A172 (cell line): ENCODE results near the gene RPTOR. TPM values are rescaled to one million over a fixed set of nuclear protein-coding genes. Genes with fewer than 3 reads are reported as not detected.

Experiments
- DNase-seq: peaks from one replicate; pipeline ENCODE4 v3.0.0-alpha.2; 2015; ENCODE audit warnings: low spot score
- total RNA-seq: library from RNA; depleted of rRNA; stranded (reverse); fragments of >200 nt; shearing (Covaris generic); gene quantifications from 2 replicates; pipeline ENCODE4 v1.2.3, GENCODE V29; 2014

Gene RPTOR
- total RNA-seq, 1 experiment from 2014 or later = 20.7 TPM

DNA sequence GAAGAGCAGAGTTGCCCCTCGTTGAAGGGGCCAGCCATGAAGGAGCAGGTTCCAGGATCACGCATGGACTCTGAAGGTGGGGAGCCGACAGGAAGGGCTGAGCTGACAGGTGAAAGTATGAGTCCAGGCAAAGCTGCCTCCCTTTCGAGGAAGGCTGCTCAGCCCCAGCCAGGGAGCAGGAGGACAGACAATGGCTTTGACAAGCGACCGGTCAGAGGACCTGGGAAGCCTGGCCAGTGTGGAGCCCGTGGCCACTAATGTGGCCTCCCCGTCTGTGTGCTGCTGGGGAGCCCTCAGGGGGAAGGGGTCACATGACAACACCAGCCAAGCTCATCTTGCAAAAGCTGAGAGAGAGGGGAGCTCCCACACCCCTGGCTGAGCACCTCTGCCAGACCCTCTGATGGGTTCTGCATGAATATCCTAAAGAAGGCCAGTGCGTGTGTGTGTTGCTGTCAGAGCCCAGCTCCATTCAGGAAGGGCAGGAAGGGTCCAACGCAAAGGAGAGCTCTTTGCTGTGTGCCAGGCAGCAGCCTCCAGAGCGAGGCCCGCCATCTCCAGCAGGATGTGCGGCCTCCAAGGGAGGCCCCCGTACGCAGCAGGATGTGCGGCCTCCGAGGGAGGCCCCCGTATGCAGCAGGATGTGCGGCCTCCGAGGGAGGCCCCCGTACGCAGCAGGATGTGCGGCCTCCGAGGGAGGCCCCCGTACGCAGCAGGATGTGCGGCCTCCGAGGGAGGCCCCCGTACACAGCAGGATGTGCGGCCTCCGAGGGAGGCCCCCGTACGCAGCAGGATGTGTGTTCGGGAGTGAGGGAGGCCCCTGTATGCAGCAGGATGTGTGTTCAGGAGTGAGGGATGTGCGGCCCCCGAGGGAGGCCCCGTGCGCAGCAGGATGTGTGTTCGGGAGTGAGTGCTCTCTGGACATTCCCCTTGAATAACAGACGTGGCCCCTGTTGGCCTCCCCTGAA, 344.9 kb downstream of the RPTOR start:
- no peak for DNase-seq

DNA sequence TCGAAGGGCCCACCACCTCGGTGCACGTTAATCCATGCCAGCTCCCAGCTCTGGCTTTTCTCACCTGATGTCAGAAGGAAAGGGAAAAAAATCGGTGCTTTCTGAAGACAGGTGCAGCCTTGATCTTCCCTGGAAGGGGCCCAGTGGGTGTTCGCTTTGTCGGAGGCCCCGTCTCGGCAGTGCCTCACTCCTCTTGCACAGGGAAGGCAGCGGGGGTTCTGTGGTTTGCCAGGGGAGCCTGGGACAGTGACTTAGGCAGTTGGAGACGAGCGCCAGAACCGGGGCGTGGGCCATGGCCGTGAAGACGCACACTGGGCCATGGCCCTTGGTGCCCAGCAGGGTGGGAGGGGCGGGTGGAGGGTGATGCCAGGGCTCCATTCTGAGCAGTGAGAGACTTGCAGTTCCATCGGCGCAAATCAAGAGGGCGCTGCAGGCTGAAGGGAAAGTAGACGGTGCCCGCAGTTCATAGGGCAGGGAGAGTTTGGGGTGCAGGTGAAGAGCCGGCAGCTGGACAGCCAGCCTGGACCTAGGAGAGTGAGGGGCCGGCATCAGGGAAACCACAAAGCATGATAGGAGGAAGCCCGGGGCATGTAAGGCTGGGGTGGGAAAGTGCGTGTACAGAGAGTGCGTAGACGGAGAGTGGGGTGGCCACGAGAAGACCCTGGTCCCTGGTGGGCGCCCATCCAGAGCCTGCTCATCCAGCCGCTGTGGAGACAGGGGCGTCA, 345.7 kb downstream of the RPTOR start:
- DNase-seq = no peak

DNA sequence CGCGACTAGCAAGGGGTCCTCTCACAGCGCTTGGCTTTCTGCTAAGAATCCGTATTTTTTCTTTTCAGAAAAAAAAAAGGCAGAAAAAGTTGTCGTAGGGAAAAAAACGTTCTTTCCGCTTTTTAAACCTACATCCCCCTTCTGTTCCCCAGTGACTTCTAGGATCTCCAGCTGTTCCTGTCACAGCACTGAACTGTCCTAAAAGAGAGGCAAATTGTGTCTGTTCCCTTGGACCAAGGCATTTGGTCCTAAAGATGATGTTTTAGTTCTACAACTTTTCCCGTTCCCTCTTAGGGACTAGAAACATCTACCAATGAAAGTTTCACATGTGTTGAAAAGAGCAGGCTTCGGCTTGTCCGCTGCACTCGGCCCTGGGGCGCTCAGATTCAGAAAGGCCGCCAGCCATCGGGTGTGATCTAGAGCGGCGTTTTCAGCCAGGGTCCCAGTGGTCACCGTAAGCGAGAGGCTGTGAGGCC, 346.3 kb downstream of the RPTOR start:
- no peak for DNase-seq

DNA sequence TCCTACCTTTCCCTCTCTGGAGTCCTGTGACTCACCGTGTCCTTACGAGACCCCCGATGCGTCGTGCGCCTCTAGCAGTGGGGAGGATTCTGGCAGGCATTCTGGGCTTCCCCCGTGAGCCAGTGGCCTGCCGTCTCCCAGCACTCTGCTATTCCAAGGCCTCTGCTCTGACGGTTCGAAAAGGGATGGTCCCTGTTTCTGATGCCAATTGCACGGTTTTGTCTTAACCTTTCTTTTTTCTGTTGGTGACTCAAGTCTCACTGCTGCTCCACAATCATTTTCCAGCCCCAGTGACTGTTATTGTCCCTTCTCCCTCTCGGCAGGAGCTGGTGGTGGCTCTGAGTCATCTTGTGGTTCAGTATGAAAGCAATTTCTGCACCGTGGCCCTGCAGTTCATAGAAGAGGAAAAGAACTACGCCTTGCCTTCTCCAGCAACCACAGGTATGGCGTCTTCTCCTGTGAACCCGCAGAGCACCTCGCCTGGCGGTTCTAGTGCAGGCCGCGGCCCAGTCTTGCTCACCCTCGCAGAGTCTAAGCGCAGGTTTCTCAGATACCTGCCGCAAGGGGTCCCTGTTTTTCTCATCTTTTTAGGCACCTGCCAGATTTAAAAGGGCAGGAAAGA, 346.9 kb downstream of the RPTOR start:
- peak; percentile 95 for DNase-seq

DNA sequence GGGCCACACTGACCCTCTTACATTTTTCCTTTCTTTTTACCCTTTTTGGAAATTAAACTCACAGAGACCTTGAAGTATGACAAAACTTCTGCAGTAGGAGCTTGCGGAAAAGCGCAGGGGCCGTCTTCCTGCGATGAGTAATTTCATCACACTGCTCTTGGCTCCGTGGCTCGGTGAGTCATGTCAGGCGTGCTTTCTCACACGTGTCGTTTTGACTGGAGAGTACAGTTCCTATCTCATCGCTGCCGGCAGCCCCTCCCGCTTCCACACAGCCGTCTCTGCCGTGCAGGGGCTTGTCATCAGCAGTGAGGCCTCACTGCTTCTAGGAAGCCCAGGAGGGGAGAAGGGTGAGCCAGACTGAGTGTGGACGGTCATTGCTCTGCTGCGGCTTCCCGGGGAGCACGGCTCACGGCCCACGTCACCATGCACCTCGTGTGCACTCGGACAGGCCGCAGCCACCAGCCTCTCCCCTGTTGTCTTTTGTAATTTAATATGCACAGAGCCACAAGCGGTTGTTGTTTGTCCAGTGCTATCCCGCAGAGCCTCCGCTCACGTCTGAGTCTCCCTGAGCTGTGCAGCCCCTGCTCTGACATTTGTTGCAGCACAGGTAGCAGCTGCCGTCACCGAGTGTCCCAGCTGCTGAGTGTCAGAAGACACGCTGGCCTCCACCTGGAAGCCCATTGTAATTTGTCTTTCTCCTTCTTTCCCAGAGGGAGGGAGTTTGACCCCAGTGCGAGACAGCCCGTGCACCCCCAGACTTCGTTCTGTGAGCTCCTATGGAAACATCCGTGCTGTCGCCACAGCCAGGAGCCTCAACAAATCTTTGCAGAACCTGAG, 347.6 kb downstream of the RPTOR start:
- peak; percentile 98 for DNase-seq

DNA sequence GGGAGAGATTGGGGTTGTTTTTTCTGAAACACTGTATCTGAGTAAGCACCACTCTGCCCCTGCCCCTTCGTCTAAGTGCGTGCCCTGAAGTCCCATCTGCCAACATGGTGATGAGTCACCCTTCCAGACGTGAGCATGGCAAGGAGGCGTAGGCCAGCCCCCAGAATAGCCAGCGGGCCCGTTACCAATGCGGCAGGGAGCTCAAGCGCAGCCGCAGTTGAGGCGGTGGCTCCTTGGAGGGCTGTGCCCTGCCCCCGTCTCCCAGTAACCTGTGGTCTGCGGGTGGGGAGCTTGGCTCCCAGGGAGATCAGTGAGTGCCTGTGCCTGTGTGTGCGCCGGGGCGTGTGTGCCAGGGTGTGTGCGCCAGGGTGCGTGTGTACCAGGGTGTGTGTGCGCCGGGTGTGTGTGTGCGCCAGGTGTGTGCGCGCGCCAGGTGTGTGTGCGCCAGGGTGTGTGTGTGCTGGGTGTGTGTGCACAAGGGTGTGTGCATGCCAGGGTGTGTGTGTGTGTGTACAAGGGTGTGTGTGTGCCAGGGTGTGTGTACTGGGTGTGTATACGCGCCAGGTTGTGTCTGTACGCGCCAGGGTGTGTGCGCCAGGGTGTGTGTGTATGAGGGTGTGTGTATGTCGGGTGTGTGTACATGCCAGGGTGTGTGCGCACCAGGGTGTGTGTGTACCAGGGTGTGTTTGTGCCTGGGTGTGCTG, 348.4 kb downstream of the RPTOR start:
- DNase-seq = peak; percentile 98

DNA sequence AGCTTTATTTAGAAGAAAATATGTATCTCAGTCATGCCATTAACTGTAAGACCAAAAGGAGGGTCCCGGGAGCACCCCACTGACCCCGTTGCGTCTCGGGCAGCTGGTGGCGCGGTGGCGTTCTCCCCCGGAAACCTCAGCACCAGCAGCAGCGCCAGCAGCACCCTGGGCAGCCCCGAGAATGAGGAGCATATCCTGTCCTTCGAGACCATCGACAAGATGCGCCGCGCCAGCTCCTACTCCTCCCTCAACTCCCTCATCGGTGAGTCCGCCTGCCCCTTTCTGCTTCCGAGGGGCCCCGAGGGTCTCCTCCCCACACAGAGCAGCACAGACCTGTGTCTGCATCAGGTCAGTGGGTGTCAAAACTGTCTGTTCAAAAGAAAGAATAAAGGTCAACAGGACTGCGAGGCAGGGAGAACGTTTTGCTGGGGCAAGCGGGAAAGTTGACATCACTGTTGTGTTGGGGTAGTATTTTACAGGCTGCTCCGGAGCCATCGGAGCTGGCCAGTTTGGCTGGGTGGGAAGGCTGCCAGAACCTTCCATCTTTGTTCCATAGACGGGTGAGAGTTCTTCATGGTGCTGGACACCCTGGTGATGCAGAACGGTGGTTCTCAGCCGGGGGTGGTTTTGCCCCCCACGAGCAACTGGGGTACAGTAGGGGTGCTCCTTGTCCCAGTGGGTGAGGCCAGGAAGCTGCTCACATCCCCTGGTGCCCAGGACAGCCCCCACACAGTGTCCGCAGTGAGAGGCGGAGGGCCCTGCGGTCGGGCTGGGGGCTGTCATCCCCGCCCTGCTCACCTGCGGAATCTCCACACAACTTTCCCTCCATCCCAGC, 349.2 kb downstream of the RPTOR start:
- no peak for DNase-seq

DNA sequence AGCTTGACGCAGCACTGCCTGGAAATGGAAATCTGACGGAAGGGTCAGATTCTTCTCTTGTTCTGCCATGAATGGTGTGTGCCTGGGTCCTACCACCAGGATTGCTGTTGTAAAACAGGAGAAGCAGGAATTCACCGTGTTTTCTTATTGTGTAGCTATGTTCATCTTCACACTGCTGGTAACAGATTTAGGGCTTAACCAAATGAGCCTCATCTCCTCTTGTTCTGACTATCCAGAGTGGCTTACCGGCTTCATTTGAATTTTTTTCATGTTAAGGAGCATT, 349.7 kb downstream of the RPTOR start:
- DNase-seq = no peak

DNA sequence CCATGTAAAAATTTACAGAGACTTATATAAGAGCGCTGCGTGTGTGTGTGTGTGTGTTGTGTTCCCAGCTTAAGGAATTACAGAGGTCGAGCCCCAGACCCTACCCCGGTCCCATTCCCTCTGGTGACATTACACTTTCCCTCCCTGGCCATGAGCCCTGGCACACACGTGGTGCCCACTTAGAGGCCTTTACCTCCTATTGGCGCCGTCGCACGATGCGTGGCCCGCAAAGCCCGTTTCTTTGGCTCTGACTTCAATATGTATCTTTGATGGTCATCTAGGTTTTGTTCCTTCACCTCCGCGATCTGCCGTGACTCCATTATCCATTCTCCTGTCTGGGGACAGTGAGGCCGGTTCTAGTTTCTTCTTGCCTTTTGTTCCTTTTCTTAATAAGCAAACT, 350.1 kb downstream of the RPTOR start:
- DNase-seq = no peak

DNA sequence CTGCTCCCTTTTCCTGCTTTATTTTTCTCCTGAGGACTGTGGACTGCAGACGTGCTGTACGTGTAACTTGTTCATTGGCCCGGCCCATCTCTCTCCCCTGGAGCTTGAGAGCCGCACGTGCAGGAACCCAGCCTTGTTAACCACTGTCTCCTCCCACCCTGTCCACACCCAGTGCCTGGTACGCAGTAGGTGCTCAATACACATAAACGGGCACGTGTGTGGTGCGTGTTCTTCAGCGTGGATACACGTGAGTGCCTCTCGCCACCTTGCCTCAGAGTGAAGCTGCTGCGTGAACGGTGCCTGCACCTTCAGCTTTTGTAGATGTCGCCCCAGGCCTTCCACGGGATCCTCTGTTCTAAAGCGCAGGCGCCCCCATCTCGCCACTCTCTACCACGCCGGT, 350.7 kb downstream of the RPTOR start:
- no peak for DNase-seq

DNA sequence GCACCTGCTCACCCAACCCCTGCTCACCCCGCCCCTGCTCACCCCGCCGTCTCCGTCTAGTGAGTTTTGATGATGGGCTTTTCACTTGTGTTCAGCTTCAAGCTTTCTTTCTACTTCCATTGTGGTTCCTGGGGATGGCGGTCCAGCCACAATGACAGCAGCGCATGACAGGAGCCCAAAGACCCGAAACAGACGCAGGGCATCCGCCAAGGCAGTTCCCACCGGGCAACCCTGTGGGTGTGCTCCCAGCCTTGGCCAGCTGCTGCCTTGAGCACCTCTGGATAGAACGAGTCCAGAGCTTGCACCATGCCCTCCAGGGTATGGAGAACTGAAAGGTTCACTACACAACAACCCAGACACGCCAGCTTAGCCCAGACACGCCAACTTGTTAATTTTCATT, 354.1 kb downstream of the RPTOR start:
- no peak for DNase-seq

DNA sequence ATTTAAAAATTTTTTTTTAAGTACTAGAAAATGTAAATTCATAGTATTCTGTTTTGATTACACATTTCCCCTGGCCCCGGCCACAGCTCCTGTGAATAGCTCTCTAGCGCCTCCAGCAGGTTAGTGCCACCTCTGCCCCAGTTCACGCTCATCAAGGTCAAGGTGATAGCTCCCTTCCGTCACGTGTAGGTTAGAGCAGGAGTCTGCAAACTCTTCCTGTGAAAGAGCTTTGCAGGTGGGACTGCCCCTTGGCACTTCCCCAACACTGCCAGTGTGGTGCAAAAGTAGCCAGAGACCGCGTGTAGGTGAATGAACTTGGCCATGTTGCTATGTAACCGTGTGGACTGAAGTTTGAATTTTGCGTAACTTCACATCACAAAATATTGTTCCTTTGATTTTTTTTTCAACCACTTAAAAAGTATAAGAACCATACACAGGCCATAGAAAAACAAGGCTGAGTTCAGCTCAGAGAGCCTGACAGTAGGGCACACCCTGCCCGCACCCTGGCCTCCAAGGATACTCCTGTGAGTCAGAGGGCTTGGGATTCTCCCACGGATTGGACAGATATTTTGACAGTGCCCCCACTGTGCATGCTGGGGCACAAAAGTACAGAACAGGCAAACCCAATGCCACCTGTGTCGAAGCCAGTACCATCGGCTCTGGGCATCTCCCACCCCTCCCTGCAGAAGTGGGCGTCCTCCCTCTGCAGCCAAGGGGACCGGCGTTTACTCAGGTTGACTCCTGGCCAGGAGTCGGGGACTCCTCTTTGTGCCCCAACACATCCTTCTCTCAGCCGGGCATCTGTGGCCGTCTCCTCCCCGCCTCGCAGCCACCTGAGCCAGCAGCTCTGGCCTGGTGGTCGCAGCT, 355.0 kb downstream of the RPTOR start:
- no peak for DNase-seq

DNA sequence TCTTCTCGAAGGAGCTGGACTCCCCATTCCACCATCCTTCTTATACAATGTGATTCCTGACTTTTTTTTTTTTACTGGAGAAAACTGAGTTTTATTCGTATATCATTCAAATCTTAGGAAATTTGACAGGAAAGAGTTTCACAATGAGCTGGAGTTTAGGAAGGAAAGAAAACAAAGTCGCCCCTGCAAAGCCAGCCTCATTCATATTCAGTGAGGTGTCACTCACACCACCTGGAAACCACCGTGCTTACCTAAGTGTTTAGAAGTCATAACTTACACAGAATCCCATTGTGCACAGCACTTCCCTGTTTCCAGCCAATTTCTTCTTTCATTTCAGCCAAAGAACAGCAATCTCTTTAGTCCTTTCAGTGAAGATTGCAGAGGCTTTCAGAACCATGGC, 356.7 kb downstream of the RPTOR start:
- DNase-seq = no peak

DNA sequence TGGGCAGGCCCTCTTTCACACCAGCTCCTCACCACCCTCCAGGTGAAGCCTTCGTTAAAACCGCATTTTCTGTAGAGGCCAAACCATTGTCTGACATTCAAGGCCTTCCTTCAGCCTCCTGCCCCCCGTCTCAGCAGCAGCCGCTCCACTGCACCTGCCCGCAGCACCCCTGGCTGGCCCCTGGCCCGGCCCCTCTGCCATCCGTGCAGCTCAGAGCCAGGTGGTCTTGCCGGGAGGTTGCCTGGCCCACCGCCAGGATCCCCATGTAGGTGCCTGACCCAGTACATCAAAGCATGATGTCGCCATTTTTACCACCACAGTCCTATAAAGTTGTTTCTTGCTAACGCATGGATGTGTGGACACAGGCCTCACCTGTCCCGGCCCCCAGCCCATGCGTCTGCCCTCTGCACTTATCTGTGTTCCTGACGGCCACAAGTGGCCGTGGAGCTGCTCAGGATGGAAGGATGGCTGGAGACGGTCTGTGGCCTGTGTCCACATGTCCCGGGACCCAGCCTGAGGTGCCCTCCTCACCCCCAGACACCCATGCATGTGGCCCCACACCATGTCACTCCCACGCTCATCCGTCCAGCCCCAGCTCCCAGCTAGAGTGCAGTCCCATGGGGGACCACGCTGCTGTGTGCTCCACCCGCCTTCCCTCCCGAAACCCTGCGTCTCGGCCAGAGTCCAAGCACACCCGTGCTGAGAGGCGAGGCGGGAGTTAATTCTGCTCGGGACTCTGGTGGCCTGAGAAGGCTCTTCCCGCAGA, 357.7 kb downstream of the RPTOR start:
- no peak for DNase-seq

DNA sequence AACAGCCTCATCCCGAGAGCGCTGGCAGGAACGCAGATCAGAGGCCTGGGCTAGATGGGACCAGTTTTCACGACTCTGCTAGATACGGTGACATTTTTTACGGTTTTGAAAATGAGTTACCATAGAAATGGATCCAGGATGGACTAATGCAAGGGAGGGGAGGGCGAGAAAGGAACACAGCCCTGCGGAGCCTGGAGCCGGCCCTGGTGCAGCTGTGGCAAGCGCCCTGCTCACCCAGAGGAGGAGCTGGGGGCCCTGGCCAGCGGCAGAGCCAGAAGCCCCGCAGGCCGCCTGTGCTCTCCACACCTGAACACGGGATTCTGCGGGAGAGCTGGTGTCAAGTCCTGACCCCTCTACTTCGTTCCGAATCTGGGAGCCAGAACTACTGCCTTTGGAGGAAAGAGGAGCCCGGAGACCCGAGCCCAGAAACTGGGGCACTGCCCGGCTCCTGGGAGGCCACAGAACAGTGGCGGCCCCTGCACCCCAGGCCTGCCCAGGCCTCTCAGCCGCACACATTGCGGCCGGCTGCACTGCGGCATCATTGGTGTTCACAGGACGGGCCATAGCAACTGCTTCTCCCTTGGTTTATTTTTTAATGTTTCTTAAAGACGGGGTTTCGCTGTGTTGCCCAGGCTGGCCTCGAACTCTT, 358.4 kb downstream of the RPTOR start:
- DNase-seq = no peak

DNA sequence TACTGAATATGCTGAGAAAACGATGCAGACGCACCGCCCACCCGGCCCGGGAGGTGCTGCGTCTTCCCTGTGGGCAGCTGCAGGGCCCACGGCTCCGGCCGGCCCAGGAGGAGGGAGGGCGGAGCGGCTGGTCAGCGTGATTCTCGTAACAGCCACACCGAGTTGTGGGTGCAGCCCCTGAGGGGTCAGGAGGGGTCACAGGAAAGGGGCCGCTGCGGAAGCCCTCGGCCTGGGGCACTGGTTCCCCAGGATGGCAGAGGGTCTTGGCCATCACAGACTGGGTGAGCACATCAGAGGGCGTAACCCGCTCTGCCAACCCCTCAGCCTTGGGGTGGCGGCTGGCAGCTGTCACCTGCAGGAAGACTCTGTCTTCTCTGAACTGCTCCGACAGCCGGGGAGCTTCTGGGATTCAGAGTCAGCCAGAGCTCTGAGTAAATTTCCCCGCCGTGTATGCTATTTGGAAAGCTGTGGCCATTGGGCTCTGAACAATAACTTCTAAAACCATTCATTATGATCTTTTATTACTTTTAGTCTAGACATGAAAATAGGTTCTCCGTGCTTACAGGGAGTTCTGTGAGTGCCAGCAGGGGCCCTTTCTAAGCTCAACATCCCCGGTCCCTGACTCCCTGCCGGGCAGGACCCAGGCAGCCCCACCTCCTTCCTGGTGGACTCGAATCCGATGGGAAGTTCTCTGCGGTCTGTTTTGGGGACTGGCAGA, 359.6 kb downstream of the RPTOR start:
- no peak for DNase-seq

DNA sequence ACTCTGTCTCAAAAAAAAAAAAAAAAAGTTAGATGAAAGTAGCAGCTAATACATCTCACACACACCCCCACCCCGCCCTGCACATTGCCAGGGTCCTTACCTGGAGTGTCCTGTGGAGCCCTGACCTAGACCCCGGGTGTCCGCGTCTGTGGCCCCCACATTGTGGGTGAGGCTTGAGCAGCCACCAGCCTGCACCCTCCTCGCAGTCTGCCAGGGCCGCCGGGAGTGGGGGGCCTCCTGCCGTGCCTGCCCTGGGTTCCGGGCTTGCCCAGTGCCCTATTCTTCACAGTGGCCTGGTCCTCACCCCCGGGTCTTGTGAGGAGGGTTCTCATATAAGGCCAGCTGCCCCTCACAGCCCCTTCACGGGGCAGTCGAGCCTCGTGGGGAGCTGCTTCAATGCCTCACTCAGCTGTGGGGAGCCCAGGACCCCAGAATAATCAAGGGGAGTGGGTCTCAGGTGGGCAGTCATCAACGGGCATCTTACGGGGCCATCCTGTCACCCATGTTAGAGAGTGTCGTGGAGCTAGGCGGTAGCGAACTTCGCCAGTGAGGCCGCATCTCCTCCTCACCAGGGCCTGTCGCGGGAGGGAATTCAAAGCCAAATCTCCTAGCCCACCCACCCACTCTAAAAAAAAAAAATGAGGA, 361.1 kb downstream of the RPTOR start:
- no peak for DNase-seq
